SU-DHL-6 (cell line): ENCODE measurements around the gene CREG1.

Experiments
- H2AFZ ChIP-seq: fragments of 200-600 bp; sonication (generic); 2 replicates; pipeline ENCODE4 v1.6.1; 2014; ENCODE audit warnings: low read depth, mild to moderate bottlenecking, moderate library complexity, mixed read lengths, antibody characterized with exemption, low read length; ENCODE audit not compliant: severe bottlenecking
- H3F3A ChIP-seq: fragments of 200-600 bp; shearing (Covaris generic); 2 replicates; pipeline ENCODE4 v1.6.0; 2016; ENCODE audit warnings: antibody characterized with exemption, mild to moderate bottlenecking; ENCODE audit not compliant: insufficient read depth
- H3K27ac ChIP-seq: fragments of 200-600 bp; sonication (generic); 2 replicates; pipeline ENCODE4 v1.5.1; 2016; ENCODE audit warnings: low read depth, mild to moderate bottlenecking, low read length, moderate library complexity, mixed read lengths
- H3K27me3 ChIP-seq: fragments of 200-600 bp; sonication (generic), shearing (Covaris generic); 2 replicates; pipeline ENCODE4 v1.6.0; 2014; ENCODE audit warnings: mild to moderate bottlenecking, low read length
- H3K36me3 ChIP-seq: fragments of 200-600 bp; sonication (generic); 2 replicates; pipeline ENCODE4 v1.6.1; 2014; ENCODE audit warnings: mild to moderate bottlenecking, low read length, mixed read lengths
- H3K4me2 ChIP-seq: fragments of 300-600, 200-600 bp; shearing (Covaris generic), sonication (generic); 2 replicates; pipeline ENCODE4 v1.6.0; 2014; ENCODE audit warnings: low read length, low read depth, mild to moderate bottlenecking; ENCODE audit not compliant: poor library complexity, severe bottlenecking
- H3K4me3 ChIP-seq: fragments of 200-600 bp; sonication (generic); 2 replicates; pipeline ENCODE4 v1.5.1; 2014; ENCODE audit warnings: antibody characterized with exemption, low read length, mild to moderate bottlenecking, mixed read lengths; ENCODE audit not compliant: insufficient read depth, poor library complexity, severe bottlenecking
- H3K79me2 ChIP-seq: fragments of 200-600 bp; sonication (generic); 2 replicates; pipeline ENCODE4 v1.6.1; 2014; ENCODE audit warnings: mild to moderate bottlenecking, low read length, moderate library complexity; ENCODE audit not compliant: insufficient read depth
- H3K9ac ChIP-seq: fragments of 200-600 bp; sonication (generic); 2 replicates; pipeline ENCODE4 v1.7.0; 2014; ENCODE audit warnings: mild to moderate bottlenecking, low read length
- H3K9me2 ChIP-seq: fragments of 200-600 bp; sonication (generic); replicated peaks from 2 replicates; pipeline ENCODE4 v1.6.1; 2014; ENCODE audit warnings: low read length; ENCODE audit not compliant: insufficient read depth
- H3K9me3 ChIP-seq: fragments of 200-600 bp; sonication (generic); 2 replicates; pipeline ENCODE4 v1.6.1; 2014; ENCODE audit warnings: low read length, mixed read lengths; ENCODE audit not compliant: insufficient read depth
- H4K20me1 ChIP-seq: fragments of 200-600 bp; sonication (generic); 2 replicates; pipeline ENCODE4 v1.6.1; 2014; ENCODE audit warnings: low read depth, mild to moderate bottlenecking, antibody characterized with exemption, low read length, moderate library complexity, mixed read lengths
- CTCF ChIP-seq: fragments of 200-600 bp; sonication (generic); IDR thresholded peaks from one replicate; pipeline ENCODE4 v1.5.1; 2017; ENCODE audit warnings: antibody characterized with exemption, mild to moderate bottlenecking, low read length, moderate library complexity; ENCODE audit not compliant: insufficient read depth, poor library complexity, severe bottlenecking
- EZH2phosphoT487 ChIP-seq: fragments of 200-600 bp; sonication (generic), shearing (Covaris generic); conservative IDR thresholded peaks from 2 replicates; pipeline ENCODE4 v1.6.1; 2018; ENCODE audit warnings: mild to moderate bottlenecking, antibody characterized with exemption, low read length, moderate library complexity, mixed read lengths

CREG1 gene

GRCh38 chr1:167522246-167522645 lies 31.3 kb downstream of the CREG1 start:
- no peak for TF ChIP-seq EZH2phosphoT487
- TF ChIP-seq CTCF, result no peak
- Histone ChIP-seq H3K9me2 (no peaks in the 10 kb centered on the region), H3K27me3 (no peaks in the 10 kb centered on the region), H3K36me3 (no peaks in the 10 kb centered on the region), H3K9me3 (no peaks in the 10 kb centered on the region), H4K20me1 (no peaks in the 10 kb centered on the region), H3F3A (no peaks in the 10 kb centered on the region), H3K79me2 (no peaks in the 10 kb centered on the region), H3K4me2 (no peak overlapping the region), H2AFZ (no peak overlapping the region), H3K4me3 (no peak overlapping the region), H3K9ac (no peak overlapping the region), H3K27ac (no peak overlapping the region)

GRCh38 chr1:167520711-167521206 lies 32.8 kb downstream of the CREG1 start:
- Histone ChIP-seq H3K9me2 (no peaks in the 10 kb centered on the region), H3K27ac (no peak overlapping the region), H4K20me1 (no peaks in the 10 kb centered on the region)

GRCh38 chr1:167518331-167518700 lies 35.2 kb downstream of the CREG1 start, which contains the start of gene CD247:
Gene CD247 (minus strand): TSS chr1:167518529. CDS start chr1:167518465, 64 bp downstream.
- H3K4me3 ChIP-seq, result no peak within 1 kb of the TSS
- no peak within 1 kb of the TSS for H3K9ac ChIP-seq
- H3K9me2 ChIP-seq, result no peaks in the 10 kb centered on the region

More at GRCh38 chr1:167520711-167521206, 32.8 kb downstream of the CREG1 start:
- H2AFZ ChIP-seq, result no peak overlapping the region
- no peak overlapping the region for H3K9ac ChIP-seq
- no peak overlapping the region for H3K4me2 ChIP-seq
- TF ChIP-seq EZH2phosphoT487 (no peak), CTCF (no peak)
- no peaks in the 10 kb centered on the region for H3K79me2 ChIP-seq
- no peak overlapping the region for H3K4me3 ChIP-seq
- H3F3A ChIP-seq, result no peaks in the 10 kb centered on the region
- no peaks in the 10 kb centered on the region for H3K27me3 ChIP-seq
- no peaks in the 10 kb centered on the region for H3K9me3 ChIP-seq
- no peaks in the 10 kb centered on the region for H3K36me3 ChIP-seq

More at GRCh38 chr1:167518331-167518700, 35.2 kb downstream of the CREG1 start, which contains the start of gene CD247:
- Histone ChIP-seq H3K27ac (no peak within 1 kb of the TSS), H3K9me3 (no peaks in the 10 kb centered on the region), H3K4me2 (no peak within 1 kb of the TSS), H3F3A (no peaks in the 10 kb centered on the region), H3K79me2 (no peaks in the 10 kb centered on the region), H3K27me3 (no peaks in the 10 kb centered on the region), H2AFZ (no peak within 1 kb of the TSS), H4K20me1 (no peaks in the 10 kb centered on the region), H3K36me3 (no peaks in the 10 kb centered on the region)
- TF ChIP-seq CTCF, result no peak
- no peak for TF ChIP-seq EZH2phosphoT487
